Peyer's patch (tissue), 4 donors: ENCODE results near the gene CPPED1. TPM values are rescaled to one million over a fixed set of nuclear protein-coding genes. Genes with fewer than 3 reads are reported as not detected.

Experiments used
- DNase-seq, 3 donors: peaks; one replicate each; pipeline ENCODE4 v3.0.0-alpha.2; 2017 to 2019
- H3K27ac ChIP-seq, 4 donors: fragments of 200-600 bp; sonication (generic); one replicate each; pipeline ENCODE4 v1.5.1; 2016 to 2019
- H3K27me3 ChIP-seq, 2 donors: fragments of 200-600 bp; sonication (generic); one replicate each; pipeline ENCODE4 v1.5.1; 2019
- H3K36me3 ChIP-seq, 3 donors: fragments of 200-600 bp; sonication (generic); one replicate each; pipeline ENCODE4 v1.5.1; 2016 to 2019
- H3K4me1 ChIP-seq, 4 donors: fragments of 200-600 bp; sonication (generic); one replicate each; pipeline ENCODE4 v1.5.1; 2016 to 2019
- H3K4me3 ChIP-seq, 4 donors: fragments of 200-600 bp; sonication (generic); 1 replicate in 3 of 4; 2 replicates in 1 of 4; pipeline ENCODE4 v1.5.1; 2016 to 2019; ENCODE audit warnings: mild to moderate bottlenecking in 1 of 4
- H3K9me3 ChIP-seq, 4 donors: fragments of 200-600 bp; sonication (generic); one replicate each; pipeline ENCODE4 v1.5.1; 2016 to 2019; ENCODE audit warnings: mild to moderate bottlenecking in 1 of 4
- POLR2A ChIP-seq, 2 donors: fragments of 450-650 bp; IDR thresholded peaks; one replicate each; pipeline ENCODE4 v1.5.1; 2017; ENCODE audit warnings: antibody characterized with exemption in 2 of 2, mild to moderate bottlenecking in 2 of 2, moderate library complexity in 2 of 2
- total RNA-seq, 4 donors: library from RNA; depleted of rRNA; stranded (reverse); fragments of >200 nt; gene quantifications; one replicate each; pipeline ENCODE4 v1.1.0, GENCODE V29; 2016
- TF ChIP-seq, protein P1 (sequence below), 6 experiments: fragments of 450-650 bp in 4 of 6; fragments of 200-600 bp in 2 of 6; sonication (generic) in 1 of 6; IDR thresholded peaks; one replicate each; pipeline ENCODE4 v1.5.1; 2017 to 2019; ENCODE audit warnings: antibody characterized with exemption in 6 of 6, mild to moderate bottlenecking in 3 of 6, moderate library complexity in 1 of 6

CPPED1 gene
- total RNA-seq, 4 donors from 2014 or later, result 26.7 to 47.9 (median 36.3) TPM

DNA sequence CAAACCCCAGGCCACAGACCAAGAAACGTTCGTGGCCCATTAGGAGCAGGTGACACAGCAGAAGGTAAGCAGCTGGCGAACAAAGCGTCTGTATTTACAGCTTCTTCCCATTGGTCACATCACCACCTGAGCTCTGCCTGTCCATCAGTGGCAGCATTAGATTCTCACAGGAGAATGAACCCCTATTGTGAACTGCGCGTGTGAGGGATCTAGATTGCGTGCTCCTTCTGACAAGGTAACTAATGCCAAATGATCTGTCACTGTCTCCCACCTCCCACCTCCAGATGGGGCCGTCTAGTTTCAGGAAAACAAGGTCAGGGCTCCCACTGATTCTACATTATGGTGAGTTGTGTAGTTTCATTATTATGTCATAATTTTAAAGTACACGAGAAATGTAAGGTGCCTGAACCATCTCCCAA, 186.3 kb downstream of the CPPED1 start:
- TF ChIP-seq POLR2A (IDR thresholded peaks at IDR 0.05), result no peak
- TF ChIP-seq, protein P1, sequence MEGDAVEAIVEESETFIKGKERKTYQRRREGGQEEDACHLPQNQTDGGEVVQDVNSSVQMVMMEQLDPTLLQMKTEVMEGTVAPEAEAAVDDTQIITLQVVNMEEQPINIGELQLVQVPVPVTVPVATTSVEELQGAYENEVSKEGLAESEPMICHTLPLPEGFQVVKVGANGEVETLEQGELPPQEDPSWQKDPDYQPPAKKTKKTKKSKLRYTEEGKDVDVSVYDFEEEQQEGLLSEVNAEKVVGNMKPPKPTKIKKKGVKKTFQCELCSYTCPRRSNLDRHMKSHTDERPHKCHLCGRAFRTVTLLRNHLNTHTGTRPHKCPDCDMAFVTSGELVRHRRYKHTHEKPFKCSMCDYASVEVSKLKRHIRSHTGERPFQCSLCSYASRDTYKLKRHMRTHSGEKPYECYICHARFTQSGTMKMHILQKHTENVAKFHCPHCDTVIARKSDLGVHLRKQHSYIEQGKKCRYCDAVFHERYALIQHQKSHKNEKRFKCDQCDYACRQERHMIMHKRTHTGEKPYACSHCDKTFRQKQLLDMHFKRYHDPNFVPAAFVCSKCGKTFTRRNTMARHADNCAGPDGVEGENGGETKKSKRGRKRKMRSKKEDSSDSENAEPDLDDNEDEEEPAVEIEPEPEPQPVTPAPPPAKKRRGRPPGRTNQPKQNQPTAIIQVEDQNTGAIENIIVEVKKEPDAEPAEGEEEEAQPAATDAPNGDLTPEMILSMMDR (IDR thresholded peaks at IDR 0.05), result no peak
- no peaks in the 10 kb centered on the region for H3K9me3 ChIP-seq
- no peak overlapping the region for H3K27ac ChIP-seq
- H3K27me3 ChIP-seq, result no peaks in the 10 kb centered on the region
- no peaks in the 10 kb centered on the region for H3K36me3 ChIP-seq
- H3K4me3 ChIP-seq, result no peak overlapping the region
- no peak for DNase-seq
- H3K4me1 ChIP-seq, result no peaks in the 10 kb centered on the region

DNA sequence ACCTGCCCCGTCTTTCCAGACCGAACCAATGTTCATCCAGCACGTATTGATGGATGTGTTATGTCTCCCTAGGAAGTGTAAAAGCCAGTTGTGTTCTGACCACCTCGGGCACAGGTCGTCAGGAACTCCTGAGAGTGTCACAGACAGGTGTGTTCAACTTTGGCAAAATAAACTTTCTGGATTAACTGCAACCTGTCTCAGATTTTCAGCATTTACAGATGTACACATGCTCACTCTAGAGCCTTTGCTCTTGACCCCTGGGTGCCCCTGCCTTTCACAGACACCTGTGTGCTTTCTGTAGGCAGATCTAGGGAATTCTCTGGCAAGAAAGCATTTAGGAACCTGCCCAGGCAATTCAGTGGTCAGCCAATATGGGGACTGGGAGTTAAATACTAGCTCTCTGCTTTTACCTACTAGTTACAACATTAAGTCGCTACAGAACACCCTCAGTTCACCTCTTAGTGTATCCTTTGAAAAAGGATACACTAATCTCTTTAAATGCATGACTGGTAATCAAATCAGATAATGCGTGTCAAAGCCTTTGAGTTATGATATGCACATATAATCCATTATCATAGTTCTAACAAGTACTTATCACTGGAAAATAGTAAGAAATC, 188.9 kb downstream of the CPPED1 start:
- no peaks in the 10 kb centered on the region for H3K9me3 ChIP-seq
- DNase-seq, result no peak
- H3K27ac ChIP-seq, result no peak overlapping the region
- H3K4me1 ChIP-seq, result no peaks in the 10 kb centered on the region
- H3K36me3 ChIP-seq, result no peaks in the 10 kb centered on the region
- no peaks in the 10 kb centered on the region for H3K27me3 ChIP-seq
- TF ChIP-seq POLR2A (IDR thresholded peaks at IDR 0.05), result no peak
- TF ChIP-seq, protein P1 (IDR thresholded peaks at IDR 0.05), result no peak
- H3K4me3 ChIP-seq, result no peak overlapping the region

DNA sequence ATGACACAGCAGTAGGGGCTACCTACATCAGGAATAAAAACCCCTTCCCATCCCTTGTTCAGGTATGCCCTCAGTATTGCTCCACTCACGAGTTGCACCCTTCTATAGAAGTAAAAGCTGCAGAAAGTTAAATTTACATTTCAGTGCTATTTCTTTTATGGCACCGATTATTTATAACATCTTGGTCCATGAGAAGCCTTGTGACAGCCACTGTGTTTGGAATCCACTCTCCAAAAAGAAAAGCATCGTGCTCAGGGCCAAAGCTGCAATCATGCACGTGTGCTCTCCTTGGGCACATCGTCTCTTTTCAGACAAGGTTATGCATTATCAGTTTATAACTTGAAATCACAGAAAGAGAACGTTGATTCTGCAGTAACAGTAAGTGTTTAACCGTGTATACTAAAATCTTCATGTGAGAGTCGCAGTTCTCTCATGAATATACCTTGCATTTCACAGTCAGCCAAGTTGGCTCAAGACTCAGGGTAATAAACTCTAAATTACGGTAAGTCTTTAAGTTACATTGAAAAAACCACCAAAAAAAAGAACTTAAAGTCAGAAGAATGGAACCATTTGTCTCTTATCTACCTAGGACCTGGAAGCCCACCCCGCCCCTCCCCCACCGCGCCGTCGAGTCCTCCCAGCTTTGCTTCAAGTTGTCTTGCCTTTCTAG, 189.6 kb downstream of the CPPED1 start:
- Histone ChIP-seq H3K4me3 (no peak overlapping the region), H3K4me1 (no peaks in the 10 kb centered on the region), H3K9me3 (no peaks in the 10 kb centered on the region), H3K27me3 (no peaks in the 10 kb centered on the region), H3K27ac (peak overlapping the region in 2 of 4 donors; percentile 62 to 78), H3K36me3 (no peaks in the 10 kb centered on the region)
- DNase-seq, result no peak
- TF ChIP-seq POLR2A (IDR thresholded peaks at IDR 0.05), result no peak

- Histone ChIP-seq H3K4me3 (peak overlapping the region in 1 of 4 donors; percentile 7), H3K4me1 (no peaks in the 10 kb centered on the region), H3K27me3 (no peaks in the 10 kb centered on the region), H3K9me3 (no peaks in the 10 kb centered on the region), H3K27ac (peak overlapping the region in 3 of 4 donors; percentile 5 to 78 (median 62)), H3K36me3 (no peaks in the 10 kb centered on the region)
- peak in 2 of 3 donors; percentile 60 to 75 for DNase-seq
- TF ChIP-seq POLR2A (IDR thresholded peaks at IDR 0.05), result no peak
- TF ChIP-seq, protein P1 (IDR thresholded peaks at IDR 0.05), result no peak
Measured at GRCh38 chr16:12613131-12613991, 190.3 kb downstream of the CPPED1 start.

- TF ChIP-seq, protein P1 (IDR thresholded peaks at IDR 0.05), result no peak
- TF ChIP-seq POLR2A (IDR thresholded peaks at IDR 0.05), result no peak
- Histone ChIP-seq H3K36me3 (no peaks in the 10 kb centered on the region), H3K27ac (peak overlapping the region in 3 of 4 donors; percentile 5 to 78 (median 62)), H3K9me3 (no peaks in the 10 kb centered on the region), H3K4me3 (peak overlapping the region in 1 of 4 donors; percentile 7), H3K27me3 (no peaks in the 10 kb centered on the region), H3K4me1 (no peaks in the 10 kb centered on the region)
- peak in 1 of 3 donors; percentile 67 for DNase-seq
Measured at GRCh38 chr16:12612598-12613101, 191.0 kb downstream of the CPPED1 start.
